AG08396 (cell line): ENCODE results near the gene IGF1.

Source experiments
- DNase-seq: peaks from one replicate; pipeline ENCODE4 v3.0.0; 2012; ENCODE audit warnings: low spot score, mixed read lengths

IGF1 gene

GRCh38 chr12:102426599-102427542 is 53.5 kb downstream of the IGF1 start:
- DNase-seq = no peak

- DNase-seq = no peak
Observed at GRCh38 chr12:102425109-102426039, 55.0 kb downstream of the IGF1 start.

- no peak for DNase-seq
Observed at GRCh38 chr12:102423462-102423861, 56.9 kb downstream of the IGF1 start.

- DNase-seq = no peak
Observed at GRCh38 chr12:102421802-102422583, 58.4 kb downstream of the IGF1 start.

GRCh38 chr12:102419094-102419764 is 61.1 kb downstream of the IGF1 start:
- DNase-seq = no peak

GRCh38 chr12:102417055-102417454 is 63.3 kb downstream of the IGF1 start:
- no peak for DNase-seq

- DNase-seq = no peak
Observed at GRCh38 chr12:102415515-102415914, 64.8 kb downstream of the IGF1 start.

DNA sequence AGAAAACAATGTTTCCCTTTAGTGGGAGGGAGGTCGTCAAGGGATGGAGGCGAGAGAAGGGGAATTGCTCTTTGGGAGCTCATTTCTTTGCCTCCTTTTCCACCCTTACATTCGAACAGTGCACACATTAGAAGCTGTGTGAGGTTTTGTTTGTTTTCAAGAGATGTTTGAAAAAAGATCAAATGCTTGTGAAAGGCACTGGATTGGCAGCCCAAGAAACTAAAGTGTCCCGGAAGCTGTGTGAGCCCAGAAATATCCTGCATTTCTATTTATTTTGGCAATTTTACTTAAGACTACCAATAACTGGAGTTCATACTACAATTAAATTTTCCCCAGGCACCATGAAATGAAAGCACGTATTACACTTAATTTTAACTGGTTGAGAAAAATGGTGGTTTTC is 67.0 kb downstream of the IGF1 start:
- no peak for DNase-seq

GRCh38 chr12:102410511-102410910 is 69.9 kb downstream of the IGF1 start:
- no peak for DNase-seq

GRCh38 chr12:102408487-102409297 is 71.7 kb downstream of the IGF1 start:
- DNase-seq = no peak

- peak; percentile 8 for DNase-seq
Observed at GRCh38 chr12:102407776-102408486, 72.4 kb downstream of the IGF1 start.

DNA sequence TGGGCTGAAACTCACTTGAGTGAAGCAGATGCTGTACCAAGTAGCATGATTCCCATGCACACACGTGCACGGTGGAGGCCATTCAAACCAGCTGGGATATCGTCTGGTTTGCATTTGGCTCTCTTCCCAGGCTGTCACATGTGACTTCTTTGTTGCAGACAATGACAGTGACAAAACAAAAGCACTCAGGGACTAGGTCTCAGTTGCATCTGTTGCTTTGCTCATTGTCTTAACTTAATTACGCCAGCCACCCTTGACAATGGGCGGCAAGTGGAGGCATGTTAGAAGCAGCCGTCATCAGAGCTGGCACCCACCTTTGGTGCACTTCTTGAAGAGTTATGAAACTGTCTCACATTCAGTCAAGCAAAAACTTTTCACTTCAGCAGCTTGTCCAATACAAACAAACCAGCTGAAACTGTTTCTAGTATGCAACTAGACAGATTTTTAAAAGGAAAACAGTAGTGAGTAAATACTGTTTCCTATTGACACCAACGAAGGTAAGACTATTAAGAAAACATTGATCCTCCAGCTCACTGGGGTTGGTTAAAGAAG is 74.3 kb downstream of the IGF1 start:
- DNase-seq = peak; percentile 17

GRCh38 chr12:102401087-102401486 is 79.3 kb downstream of the IGF1 start:
- no peak for DNase-seq

GRCh38 chr12:102399653-102400052 is 80.7 kb downstream of the IGF1 start:
- DNase-seq = no peak

DNA sequence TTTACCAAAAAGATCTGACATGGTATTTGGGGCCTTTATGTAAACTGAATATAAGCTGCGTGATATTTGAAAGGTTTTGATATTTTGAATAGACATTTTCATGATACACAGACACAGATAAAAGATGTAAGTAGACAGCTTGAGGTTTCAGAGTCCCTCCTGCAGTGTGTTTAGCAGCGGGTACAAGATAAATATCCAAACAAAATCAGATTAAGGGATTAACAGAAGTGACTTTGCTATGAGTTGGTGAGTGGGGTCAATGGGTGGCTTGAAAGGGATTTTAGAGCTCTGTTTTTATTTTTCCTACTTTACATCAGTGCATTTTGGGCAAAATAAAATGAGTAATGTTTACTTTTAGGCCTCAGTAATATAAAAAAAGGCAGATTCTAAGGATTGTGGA is 84.1 kb downstream of the IGF1 start:
- no peak for DNase-seq

DNA sequence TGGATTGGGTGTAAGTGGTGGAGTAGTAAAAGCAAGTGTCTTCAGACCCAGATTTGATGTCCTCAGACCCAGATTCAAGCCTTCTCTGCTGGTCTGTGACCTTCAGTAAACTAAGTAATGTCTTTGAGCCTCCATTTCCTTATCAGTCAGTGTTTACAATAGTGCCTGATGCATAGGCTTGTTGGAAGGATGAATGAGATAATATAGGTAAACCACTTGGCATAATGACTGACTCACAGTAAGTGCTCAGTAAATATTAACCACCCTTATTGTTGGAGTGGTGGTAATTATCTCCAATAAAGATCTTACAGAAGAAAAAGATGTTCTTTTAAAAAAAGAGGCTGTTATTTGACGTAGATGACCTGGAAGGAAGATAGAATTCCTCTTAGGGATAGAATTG is 86.2 kb downstream of the IGF1 start:
- DNase-seq = no peak

DNA sequence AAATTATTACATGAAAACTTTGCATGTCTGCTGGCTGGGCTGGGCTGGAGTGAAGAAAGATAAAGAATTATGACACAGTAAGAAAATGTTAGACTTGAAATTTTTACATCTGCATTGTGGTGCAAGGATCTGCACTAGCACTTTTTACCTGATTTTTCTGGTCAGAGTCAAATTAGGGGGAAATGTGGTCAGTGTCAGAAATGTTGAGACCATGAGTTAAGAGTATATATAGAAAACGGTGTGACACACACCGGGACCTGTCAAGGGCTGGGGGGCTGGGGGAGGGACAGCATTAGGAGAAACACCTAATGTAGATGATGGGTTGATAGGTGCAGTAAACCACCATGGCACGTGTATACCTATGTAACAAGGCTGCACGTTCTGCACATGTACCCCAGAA is 90.3 kb downstream of the IGF1 start:
- no peak for DNase-seq

GRCh38 chr12:102388469-102388868 is 91.9 kb downstream of the IGF1 start:
- peak; percentile 19 for DNase-seq

- DNase-seq = no peak
Observed at GRCh38 chr12:102385343-102385742, 95.0 kb downstream of the IGF1 start.
